Panc1 (cell line): ENCODE results near the gene GPBAR1. TPM values are rescaled to one million over a fixed set of nuclear protein-coding genes. Genes with fewer than 3 reads are reported as not detected.

Source experiments
- ATAC-seq: fragments of 200-7000 bp; cut with Tn5 transposase; 2 replicates; pipeline ENCODE4 v1.9.1; 2020; ENCODE audit warnings: mild to moderate bottlenecking, moderate library complexity
- BruUV-seq: library from RNA; stranded (reverse); fragments of 400-500 nt; replicated peaks from 2 replicates; lab custom pipeline; 2021; lab: Mats Ljungman, UMichigan
- CTCF ChIA-PET: fragments of 300-600 bp; sonication (Branson Sonifier 250); formaldehyde crosslinking; loops from one replicate; lab custom pipeline; 2022; ENCODE audit warnings: antibody characterized with exemption; lab: Charles Lee
- POLR2A ChIA-PET: fragments of 300-600 bp; sonication (Branson Sonifier 250); formaldehyde crosslinking; loops from one replicate; lab custom pipeline; 2022; ENCODE audit warnings: antibody characterized with exemption; lab: Charles Lee
- DNase-seq: peaks from one replicate; pipeline ENCODE4 v3.0.0-alpha.2; 2010; ENCODE audit warnings: low read depth, low spot score
- H3K27ac ChIP-seq: 2 replicates; pipeline ENCODE4 v1.5.1; 2011; ENCODE audit warnings: mild to moderate bottlenecking, low read length, inconsistent platforms
- H3K27me3 ChIP-seq: fragments of 200-500 bp; sonication (Bioruptor generic); 2 replicates; pipeline ENCODE4 v1.6.0; 2014; ENCODE audit warnings: low read length, inconsistent platforms; ENCODE audit not compliant: control insufficient read depth, insufficient read depth
- H3K36me3 ChIP-seq: fragments of 200-500 bp; sonication (Bioruptor generic); 2 replicates; pipeline ENCODE4 v1.5.1; 2014; ENCODE audit warnings: inconsistent platforms, mild to moderate bottlenecking, low read length, moderate library complexity; ENCODE audit not compliant: control insufficient read depth, insufficient read depth
- H3K4me1 ChIP-seq: 2 replicates; pipeline ENCODE4 v1.5.1; 2011; ENCODE audit warnings: inconsistent platforms, mild to moderate bottlenecking, low read length, moderate library complexity; ENCODE audit not compliant: control insufficient read depth, insufficient read depth
- H3K4me3 ChIP-seq, 2 experiments: 2 replicates each; pipeline ENCODE4 v1.5.1; 2011 to 2012; ENCODE audit warnings: low read depth in 2 of 2, low read length in 2 of 2, mild to moderate bottlenecking in 2 of 2, inconsistent platforms in 1 of 2, moderate library complexity in 1 of 2
- H3K9me3 ChIP-seq: fragments of 200-500 bp; sonication (Bioruptor generic); 2 replicates; pipeline ENCODE4 v1.5.1; 2014; ENCODE audit warnings: low read depth, mild to moderate bottlenecking, inconsistent platforms, low read length, moderate library complexity; ENCODE audit not compliant: control insufficient read depth, insufficient read depth
- POLR2AphosphoS5 ChIP-seq: IDR thresholded peaks from 2 replicates; pipeline ENCODE4 v1.6.1; 2012; ENCODE audit warnings: mild to moderate bottlenecking, low read depth, low read length, moderate library complexity
- SIN3A ChIP-seq: IDR thresholded peaks from 2 replicates; pipeline ENCODE4 v1.6.1; 2012; ENCODE audit warnings: low read depth, mild to moderate bottlenecking, low read length, moderate library complexity, borderline replicate concordance; ENCODE audit not compliant: insufficient read depth
- TCF7L2 ChIP-seq: IDR thresholded peaks from 2 replicates; pipeline ENCODE4 v1.6.1; 2011; ENCODE audit warnings: mild to moderate bottlenecking, low read depth, low read length, inconsistent platforms
- in situ Hi-C: cut with HindIII; loops from 2 replicates; pipeline ENCODE4 v1.10.0; 2016; ENCODE audit warnings: low sequenced_read_pairs, low pct_unique_long_range_greater_than_20kb
- intact Hi-C: fragments of 100-400 bp; cut with micrococcal nuclease; formaldehyde crosslinking; loops from one replicate; pipeline ENCODE4 v1.10.0; 2022; ENCODE audit not compliant: unreplicated experiment
- total RNA-seq: library from RNA; stranded (reverse); gene quantifications from one replicate; pipeline ENCODE4 v1.2.1, GENCODE V29; 2021; ENCODE audit not compliant: unreplicated experiment
- TF ChIP-seq, protein P1 (sequence below), 2 experiments: IDR thresholded peaks; 2 replicates each; pipeline ENCODE4 v1.6.1; 2011 to 2012; ENCODE audit warnings: low read depth in 2 of 2, control low read depth in 1 of 2, low read length in 1 of 2, mild to moderate bottlenecking in 1 of 2, moderate library complexity in 1 of 2; ENCODE audit not compliant: insufficient read depth in 1 of 2
- TF ChIP-seq, protein P2 (sequence below): fragments of 450-650 bp; IDR thresholded peaks from 2 replicates; pipeline ENCODE4 v1.5.1; 2017; ENCODE audit warnings: mild to moderate bottlenecking

The GPBAR1 gene
- total RNA-seq, 1 experiment from 2014 or later, result 0.18 TPM

DNA sequence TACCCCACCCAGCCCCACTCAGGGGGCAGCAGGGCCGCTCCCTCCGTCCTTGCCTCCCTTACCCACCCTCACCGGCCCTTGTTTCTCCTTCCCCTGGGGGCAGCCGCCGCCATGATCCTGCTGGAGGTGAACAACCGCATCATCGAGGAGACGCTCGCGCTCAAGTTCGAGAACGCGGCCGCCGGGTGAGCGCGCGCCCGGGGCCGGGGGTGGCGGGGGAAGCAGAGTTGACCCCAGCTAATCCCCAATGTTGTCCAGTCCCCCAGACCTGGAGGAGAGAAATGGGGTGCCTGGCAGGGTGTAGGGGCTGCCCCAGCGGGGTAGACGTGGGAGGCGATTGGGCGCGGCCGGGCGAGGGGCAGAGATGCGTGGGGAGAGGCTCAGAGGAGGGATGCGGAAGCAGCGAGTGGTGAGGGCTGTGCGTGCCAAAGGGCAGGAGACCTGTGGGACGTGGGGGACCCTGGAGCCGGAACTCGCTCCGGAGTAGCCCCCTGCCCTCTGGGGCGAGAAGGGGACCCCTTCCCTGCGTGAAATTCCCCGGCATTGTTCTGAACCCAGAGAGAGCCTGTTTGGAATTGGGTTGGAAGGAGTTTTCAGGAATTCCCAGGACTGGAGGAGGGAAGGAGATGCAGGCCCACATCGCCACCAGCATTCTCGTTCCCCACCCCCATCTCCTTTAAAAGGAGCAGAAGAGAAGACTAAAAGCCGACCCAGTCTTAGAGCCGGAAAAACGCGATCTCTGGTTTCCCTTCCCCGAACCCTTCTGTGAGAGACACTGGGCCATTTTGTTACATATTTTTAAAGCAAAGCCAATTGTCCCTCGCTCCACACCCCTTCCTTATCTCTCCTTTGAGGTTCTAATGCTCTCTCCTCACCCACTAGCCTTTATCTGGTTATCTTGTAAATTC lies 43.2 kb upstream of the GPBAR1 start:
- Histone ChIP-seq H3K4me1 (peaks cover 33% of the 10 kb centered on the region), H3K27ac (peak overlapping the region; percentile 92), H3K27me3 (no peaks in the 10 kb centered on the region), H3K4me3 (peak overlapping the region; percentile 97), H3K36me3 (peaks cover 9% of the 10 kb centered on the region), H3K9me3 (no peaks in the 10 kb centered on the region)
- DNase-seq (no peak), ATAC-seq (peak; percentile 61)
- intact Hi-C loops, result no loop called here
- BruUV-seq, result TSS peak; percentile 66
- in situ Hi-C loops, result no loop called here
- TF ChIP-seq POLR2AphosphoS5, result 0 out of 2 replicates have a peak, but pooled peaks have one; percentile 10
- TF ChIP-seq, protein P1, sequence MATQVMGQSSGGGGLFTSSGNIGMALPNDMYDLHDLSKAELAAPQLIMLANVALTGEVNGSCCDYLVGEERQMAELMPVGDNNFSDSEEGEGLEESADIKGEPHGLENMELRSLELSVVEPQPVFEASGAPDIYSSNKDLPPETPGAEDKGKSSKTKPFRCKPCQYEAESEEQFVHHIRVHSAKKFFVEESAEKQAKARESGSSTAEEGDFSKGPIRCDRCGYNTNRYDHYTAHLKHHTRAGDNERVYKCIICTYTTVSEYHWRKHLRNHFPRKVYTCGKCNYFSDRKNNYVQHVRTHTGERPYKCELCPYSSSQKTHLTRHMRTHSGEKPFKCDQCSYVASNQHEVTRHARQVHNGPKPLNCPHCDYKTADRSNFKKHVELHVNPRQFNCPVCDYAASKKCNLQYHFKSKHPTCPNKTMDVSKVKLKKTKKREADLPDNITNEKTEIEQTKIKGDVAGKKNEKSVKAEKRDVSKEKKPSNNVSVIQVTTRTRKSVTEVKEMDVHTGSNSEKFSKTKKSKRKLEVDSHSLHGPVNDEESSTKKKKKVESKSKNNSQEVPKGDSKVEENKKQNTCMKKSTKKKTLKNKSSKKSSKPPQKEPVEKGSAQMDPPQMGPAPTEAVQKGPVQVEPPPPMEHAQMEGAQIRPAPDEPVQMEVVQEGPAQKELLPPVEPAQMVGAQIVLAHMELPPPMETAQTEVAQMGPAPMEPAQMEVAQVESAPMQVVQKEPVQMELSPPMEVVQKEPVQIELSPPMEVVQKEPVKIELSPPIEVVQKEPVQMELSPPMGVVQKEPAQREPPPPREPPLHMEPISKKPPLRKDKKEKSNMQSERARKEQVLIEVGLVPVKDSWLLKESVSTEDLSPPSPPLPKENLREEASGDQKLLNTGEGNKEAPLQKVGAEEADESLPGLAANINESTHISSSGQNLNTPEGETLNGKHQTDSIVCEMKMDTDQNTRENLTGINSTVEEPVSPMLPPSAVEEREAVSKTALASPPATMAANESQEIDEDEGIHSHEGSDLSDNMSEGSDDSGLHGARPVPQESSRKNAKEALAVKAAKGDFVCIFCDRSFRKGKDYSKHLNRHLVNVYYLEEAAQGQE (IDR thresholded peaks at IDR 0.05; ENCODE audit: insufficient read depth in 1 of 2, low read depth in 2 of 2, low read length in 1 of 2), result no peak
- TF ChIP-seq SIN3A, result peak; percentile 19; the same call in 1 of the 2 replicates
- TF ChIP-seq, protein P2, sequence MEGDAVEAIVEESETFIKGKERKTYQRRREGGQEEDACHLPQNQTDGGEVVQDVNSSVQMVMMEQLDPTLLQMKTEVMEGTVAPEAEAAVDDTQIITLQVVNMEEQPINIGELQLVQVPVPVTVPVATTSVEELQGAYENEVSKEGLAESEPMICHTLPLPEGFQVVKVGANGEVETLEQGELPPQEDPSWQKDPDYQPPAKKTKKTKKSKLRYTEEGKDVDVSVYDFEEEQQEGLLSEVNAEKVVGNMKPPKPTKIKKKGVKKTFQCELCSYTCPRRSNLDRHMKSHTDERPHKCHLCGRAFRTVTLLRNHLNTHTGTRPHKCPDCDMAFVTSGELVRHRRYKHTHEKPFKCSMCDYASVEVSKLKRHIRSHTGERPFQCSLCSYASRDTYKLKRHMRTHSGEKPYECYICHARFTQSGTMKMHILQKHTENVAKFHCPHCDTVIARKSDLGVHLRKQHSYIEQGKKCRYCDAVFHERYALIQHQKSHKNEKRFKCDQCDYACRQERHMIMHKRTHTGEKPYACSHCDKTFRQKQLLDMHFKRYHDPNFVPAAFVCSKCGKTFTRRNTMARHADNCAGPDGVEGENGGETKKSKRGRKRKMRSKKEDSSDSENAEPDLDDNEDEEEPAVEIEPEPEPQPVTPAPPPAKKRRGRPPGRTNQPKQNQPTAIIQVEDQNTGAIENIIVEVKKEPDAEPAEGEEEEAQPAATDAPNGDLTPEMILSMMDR, result no peak
- no peak for TF ChIP-seq TCF7L2
- CTCF ChIA-PET, result interaction anchor here (1.0 kb wide), 1 partner anchor 37 kb away, joined by 3 read pairs; no protein-coding TSS in a partner anchor
- POLR2A ChIA-PET, result no interaction called here

DNA sequence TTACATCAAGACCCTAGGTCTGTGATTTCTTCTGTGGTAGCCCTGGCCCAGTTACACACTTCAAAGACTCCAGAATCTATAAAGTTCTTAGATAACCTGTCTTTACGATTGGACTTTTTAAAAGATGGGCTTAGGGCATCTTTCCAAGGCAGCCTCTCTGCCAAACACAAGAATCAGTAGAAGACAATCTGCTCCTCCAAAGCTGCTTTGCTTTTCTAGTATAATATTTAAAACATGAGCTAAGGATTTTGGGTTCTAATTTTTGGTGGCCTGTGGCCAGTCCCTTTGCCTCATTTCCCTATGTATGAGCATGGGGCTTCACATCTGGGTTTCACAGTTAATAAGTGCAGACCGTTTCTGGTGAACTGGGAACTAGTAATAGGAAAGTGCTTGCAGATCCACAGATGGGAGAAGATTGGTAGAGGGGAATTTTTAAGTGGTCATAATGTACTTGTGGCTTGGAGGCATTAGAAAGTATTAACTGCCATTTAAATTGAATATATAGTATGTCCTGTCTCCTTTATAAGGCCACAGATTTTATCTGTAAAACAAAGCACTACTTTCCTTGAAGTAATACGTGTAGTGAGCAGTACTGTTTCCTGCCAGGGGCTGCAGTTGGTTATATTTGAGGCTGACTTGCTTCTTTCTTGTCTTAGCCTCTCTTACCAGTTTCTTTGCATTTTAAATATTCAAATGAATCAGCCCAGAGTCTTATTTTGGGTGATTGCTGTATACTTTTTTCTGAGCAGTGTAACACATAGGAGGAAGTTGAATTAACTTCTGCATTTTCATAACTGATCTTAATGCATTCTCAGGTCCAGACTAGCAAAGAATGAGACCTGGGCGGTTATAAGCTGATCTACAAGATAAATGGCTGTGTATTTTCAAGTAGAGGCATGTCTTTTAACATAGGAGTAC lies 42.3 kb upstream of the GPBAR1 start:
- ATAC-seq (no peak), DNase-seq (no peak)
- no TSS peak for BruUV-seq
- peaks cover 10% of the 10 kb centered on the region for H3K36me3 ChIP-seq
- intact Hi-C loops (no loop called here), in situ Hi-C loops (no loop called here)
- TF ChIP-seq SIN3A (no peak), POLR2AphosphoS5 (no peak), TCF7L2 (no peak)
- TF ChIP-seq, protein P2, result no peak
- TF ChIP-seq, protein P1 (IDR thresholded peaks at IDR 0.05; ENCODE audit: insufficient read depth in 1 of 2, low read depth in 2 of 2, low read length in 1 of 2), result no peak
- no peaks in the 10 kb centered on the region for H3K27me3 ChIP-seq
- CTCF ChIA-PET, result interaction anchor here (0.6 to 1.0 kb wide), 3 partner anchors 12 to 375 kb away, joined by 3 to 12 read pairs (median 3); no protein-coding TSS in a partner anchor
- H3K27ac ChIP-seq, result peak overlapping the region; percentile 92
- peak overlapping the region; percentile 97 for H3K4me3 ChIP-seq
- POLR2A ChIA-PET, result no interaction called here
- H3K9me3 ChIP-seq, result no peaks in the 10 kb centered on the region
- peaks cover 37% of the 10 kb centered on the region for H3K4me1 ChIP-seq
